ENCODE results near the gene HRCT1.

GRCh38 chr9:35856206-35856605 lies 49.8 kb upstream of the HRCT1 start:
- TF ChIP-seq POLR2A (IDR thresholded peaks at IDR 0.05; ENCODE audit: low read length) (no peak), GATA1 (IDR thresholded peaks at IDR 0.05; ENCODE audit: low read depth, low read length) (no peak)

Measured in erythroblast (primary cell).